Colon (tissue), 2 donors: ENCODE measurements around the gene NOVA2.

ENCODE experiments used
- FAIRE-seq: peaks from 2 replicates; lab custom pipeline; 2012; peaks lifted over from hg19 to GRCh38; lab: Jason Lieb, UNC
- donor health status: control.
- donor health status: control.

Gene NOVA2

GRCh38 chr19:45960595-45961235, 12.9 kb downstream of the NOVA2 start:
- no peak for FAIRE-seq

- no peak for FAIRE-seq
Measured at GRCh38 chr19:45959517-45960025, 14.1 kb downstream of the NOVA2 start.

- no peak for FAIRE-seq
Measured at GRCh38 chr19:45958769-45959516, 14.7 kb downstream of the NOVA2 start.

GRCh38 chr19:45958320-45958719, 15.3 kb downstream of the NOVA2 start:
- FAIRE-seq: no peak

- FAIRE-seq: no peak
Measured at GRCh38 chr19:45955905-45956608, 17.6 kb downstream of the NOVA2 start.

- no peak for FAIRE-seq
Measured at GRCh38 chr19:45954156-45954555, 19.5 kb downstream of the NOVA2 start.

- FAIRE-seq: no peak
Measured at GRCh38 chr19:45953676-45954075, 20.0 kb downstream of the NOVA2 start.

- FAIRE-seq: no peak
Measured at GRCh38 chr19:45952686-45953505, 20.8 kb downstream of the NOVA2 start.

- FAIRE-seq: no peak
Measured at GRCh38 chr19:45952341-45952685, 21.4 kb downstream of the NOVA2 start.

GRCh38 chr19:45947926-45948325, 25.7 kb downstream of the NOVA2 start:
- no peak for FAIRE-seq

GRCh38 chr19:45940515-45940805, 33.2 kb downstream of the NOVA2 start:
- FAIRE-seq: no peak

GRCh38 chr19:45939792-45940514, 33.7 kb downstream of the NOVA2 start:
- no peak for FAIRE-seq

- FAIRE-seq: no peak
Measured at GRCh38 chr19:45938733-45939319, 34.8 kb downstream of the NOVA2 start.

GRCh38 chr19:45935267-45935666, 38.4 kb downstream of the NOVA2 start:
- no peak for FAIRE-seq

GRCh38 chr19:45934551-45935230, 39.0 kb downstream of the NOVA2 start:
- FAIRE-seq: no peak

GRCh38 chr19:45933759-45934158, 39.9 kb downstream of the NOVA2 start:
- no peak for FAIRE-seq

- no peak for FAIRE-seq
Measured at GRCh38 chr19:45931055-45931454, 42.6 kb downstream of the NOVA2 start.

- FAIRE-seq: no peak
Measured at GRCh38 chr19:45929247-45929646, 44.4 kb downstream of the NOVA2 start.

GRCh38 chr19:45927565-45928261, 46.0 kb downstream of the NOVA2 start:
- FAIRE-seq: no peak

GRCh38 chr19:45924891-45925447, 48.7 kb downstream of the NOVA2 start:
- no peak for FAIRE-seq
